ENCODE measurements around the gene PDCD10. TPM values are rescaled to one million over a fixed set of nuclear protein-coding genes. Genes with fewer than 3 reads are reported as not detected.

Gene PDCD10
- total RNA-seq, 1 donor from 2014 or later, result 58.9 TPM

DNA sequence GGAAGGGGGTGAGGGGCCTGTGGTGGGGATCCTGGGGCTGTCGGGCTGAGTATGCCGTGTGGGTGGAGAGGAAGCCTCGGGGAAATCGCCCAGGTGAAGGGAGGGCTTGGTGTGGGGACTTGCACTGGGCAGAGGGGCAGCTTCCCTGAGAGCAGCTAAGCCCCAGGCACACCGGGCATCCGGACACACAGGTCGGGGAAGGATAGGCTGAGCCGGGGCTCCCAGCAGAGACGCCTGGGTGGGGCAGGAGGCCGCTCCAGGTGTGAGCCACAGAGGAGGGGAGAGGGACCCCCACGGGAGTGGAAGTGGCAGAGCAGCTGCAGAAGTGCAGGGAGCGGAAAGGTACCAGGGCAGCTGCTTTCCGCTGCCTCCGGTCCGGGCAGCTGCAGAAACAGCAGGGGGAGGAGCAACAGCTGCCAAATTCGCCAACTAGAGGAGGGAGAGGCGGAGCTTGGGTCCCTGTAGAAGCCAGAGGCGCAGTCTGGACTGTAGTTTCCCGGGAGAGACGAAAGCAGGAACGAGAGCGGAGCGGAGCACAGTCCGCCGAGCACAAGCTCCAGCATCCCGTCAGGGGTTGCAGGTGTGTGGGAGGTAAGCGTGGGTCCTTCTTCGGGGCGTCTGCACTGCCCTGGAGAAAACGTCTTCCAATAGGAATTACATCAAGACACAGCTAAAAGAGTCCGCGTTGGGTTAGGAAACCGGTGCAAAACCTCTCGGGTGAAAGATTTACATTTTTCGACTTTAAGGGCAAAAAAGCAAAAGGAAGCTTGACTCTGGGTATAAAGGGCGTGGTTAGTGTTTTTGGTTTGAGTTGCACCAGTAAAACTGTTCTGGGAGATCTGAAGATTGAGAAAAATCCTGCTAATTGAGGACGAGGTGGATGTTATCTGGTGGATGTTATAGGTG lies 794 bp upstream of the PDCD10 start, which contains the start of gene SERPINI1:
Gene SERPINI1, plus strand, starts transcription at position 489 of the 906 bp plus-strand sequence. CDS start 53,408 bp downstream, outside the sequence.
- peak; percentile 37 for DNase-seq (ENCODE audit: low read depth, low spot score)

DNA sequence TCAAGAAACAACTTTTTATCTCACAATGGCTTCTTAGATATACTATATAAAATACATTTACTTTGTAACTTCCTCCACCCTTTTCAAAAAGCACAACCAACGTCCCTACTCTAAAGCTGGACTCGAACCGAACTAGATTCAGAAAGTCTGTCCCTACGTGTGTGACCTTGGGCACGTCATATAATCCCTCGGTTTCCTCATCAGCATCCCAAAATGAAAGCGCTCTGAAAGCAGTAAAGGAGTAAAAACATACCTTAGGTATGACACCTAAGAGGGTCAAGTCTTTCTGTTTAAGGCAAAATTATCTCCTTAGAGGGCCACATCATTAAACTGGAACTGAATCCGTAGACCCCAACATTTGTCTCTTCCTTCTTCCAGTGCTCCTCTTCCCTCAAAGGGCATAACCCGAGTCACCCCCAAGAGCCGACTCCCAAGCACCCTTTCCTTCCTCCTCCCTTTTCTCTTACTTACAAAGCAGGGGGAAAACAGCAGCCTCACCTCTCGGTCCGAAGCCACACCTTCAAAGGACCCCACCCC lies 663 bp downstream of the PDCD10 start:
- DNase-seq (ENCODE audit: low read depth, low spot score), result no peak

DNA sequence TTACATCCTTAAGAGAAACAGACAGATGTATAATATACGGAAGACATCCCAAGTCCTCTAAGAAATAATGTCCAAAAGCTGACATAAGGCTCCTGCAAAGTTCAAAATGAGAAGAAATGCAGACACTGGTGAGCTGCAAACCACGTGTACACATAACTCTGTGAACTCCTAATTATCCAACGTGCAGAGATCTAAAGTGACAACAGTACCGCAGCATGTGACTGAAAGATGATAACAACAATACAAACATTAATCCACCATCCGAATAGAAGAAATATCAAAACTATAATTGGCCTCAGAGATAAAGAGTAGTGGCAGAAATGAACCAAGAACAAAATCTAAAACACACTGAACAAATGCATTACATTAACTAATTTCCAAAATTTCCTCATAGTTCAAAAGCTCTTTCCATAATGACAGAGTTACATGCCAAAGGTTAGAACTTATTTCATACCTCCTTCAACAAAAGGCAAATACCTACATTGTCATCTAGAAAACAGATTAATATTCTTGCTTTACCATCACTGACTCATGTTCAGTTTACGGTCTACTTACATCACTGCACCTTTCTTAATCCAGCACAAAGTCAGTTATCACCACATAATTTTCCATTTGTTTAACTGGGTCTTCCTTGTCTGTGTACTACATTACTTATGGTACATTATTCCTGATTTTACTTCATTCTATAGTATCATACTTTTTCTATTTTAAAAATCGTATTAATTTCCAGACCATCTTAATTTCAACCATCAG lies 2.2 kb downstream of the PDCD10 start:
- DNase-seq (ENCODE audit: low read depth, low spot score), result no peak

- no peak for DNase-seq (ENCODE audit: low read depth, low spot score)
Measured at GRCh38 chr3:167731393-167731792, 3.3 kb downstream of the PDCD10 start.

DNA sequence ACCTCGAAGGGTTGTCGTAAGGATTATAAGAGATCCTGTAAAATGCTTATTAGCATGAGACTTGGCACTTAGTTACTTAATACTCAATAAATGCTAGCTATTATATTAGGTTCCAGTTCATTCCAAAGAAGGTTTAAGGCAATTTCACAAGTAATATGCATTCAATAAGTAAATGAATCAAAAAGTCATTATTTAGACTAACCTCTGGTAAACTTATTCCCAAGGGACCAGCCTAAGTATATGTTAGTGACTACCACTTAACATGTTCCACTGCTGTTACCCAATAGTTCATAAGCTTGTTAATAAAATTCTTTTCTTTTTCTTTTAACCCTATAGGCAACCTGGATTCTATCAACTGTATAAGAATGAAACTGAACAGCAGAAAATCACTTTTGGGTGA lies 5.1 kb downstream of the PDCD10 start:
- DNase-seq (ENCODE audit: low read depth, low spot score), result no peak

DNA sequence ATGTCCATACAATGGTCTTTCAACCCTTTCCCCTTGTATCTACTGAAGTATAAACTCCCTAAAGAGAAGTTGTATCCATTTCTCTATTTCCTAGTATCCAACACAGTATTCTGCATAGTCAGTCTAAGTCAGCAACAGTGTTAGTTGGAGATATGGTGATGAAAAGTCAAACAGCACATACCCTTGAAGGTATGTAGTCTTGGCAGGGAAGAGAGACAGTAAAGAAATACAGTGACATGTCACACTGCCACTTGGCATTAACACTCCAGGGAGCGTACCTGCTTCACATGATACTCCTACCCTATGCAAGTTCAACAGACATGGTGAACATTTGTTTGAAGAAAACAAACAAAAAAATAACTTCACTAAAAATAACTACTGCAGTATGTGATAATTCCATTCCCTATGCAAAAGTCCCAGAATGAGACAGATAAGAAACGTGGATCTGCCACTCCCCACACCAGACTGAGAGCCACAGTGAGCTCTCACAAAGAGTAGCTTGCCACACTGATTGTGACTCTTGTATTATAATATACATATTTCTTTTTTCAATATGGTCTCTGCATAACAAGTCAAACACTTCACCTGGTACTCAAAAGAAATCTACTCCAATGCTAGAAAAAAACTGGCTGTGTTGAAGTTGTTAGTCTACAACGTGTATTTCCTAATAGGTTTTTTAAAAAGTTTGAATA lies 5.9 kb downstream of the PDCD10 start:
- no peak for DNase-seq (ENCODE audit: low read depth, low spot score)

DNA sequence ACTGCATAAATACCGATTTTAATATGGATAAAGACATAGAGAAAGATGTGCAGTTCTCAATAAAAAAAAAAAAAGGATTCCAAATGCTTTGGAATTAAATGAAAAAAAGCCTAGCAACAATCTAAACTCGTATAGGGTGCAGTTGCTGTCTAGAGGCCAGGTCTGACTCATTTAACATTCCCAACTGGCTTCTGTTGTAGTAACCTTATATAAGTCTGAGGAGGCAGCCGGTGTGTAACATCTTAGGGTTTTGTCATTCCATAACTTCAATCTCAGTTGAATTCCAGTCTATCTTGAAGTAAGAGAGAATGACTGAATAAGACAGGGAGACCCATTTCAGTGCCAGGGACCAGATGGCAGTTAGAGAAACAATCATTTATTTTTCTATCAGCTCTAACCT lies 6.5 kb downstream of the PDCD10 start:
- no peak for DNase-seq (ENCODE audit: low read depth, low spot score)

DNA sequence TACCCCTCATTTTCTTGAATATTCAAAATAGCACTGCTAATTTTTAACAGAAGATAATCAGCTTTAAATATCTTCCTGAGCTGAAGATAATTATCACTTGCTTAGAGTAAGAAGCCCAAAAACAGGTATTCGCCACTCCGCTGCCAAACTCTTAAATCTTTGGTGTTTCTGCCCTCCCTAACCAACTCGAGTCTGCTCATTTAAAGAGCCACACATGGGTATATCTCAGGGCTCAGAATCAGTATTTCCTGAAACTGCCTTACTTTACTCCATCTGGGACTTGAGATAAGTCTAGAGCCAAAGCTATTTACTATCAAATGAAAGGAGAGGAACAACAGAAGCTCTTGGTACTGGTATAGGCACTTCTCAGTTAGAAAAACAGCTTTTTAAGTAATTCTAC lies 10.8 kb downstream of the PDCD10 start:
- no peak for DNase-seq (ENCODE audit: low read depth, low spot score)

DNA sequence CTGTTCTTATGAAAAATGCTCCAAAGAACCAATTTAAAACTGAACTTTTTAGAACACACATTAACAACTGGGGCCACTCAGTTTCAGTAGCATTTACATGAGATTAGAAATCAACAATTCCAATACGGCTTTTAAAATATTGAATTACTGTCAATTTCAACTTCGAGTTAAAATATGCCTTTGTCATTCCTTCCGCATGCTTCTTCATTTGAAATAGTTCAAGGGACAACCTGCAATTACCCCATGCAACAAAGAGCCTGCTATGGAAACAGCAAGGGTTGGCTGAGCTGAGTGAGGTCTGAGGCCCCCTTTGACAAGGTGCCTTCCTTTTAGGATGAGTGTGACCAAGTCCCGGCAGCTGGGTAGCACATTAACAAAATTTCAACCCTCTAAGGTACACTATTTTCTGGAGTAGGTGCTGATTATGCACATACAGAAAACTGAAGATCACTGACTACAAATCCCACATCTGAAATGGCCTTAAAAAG lies 11.6 kb downstream of the PDCD10 start:
- DNase-seq (ENCODE audit: low read depth, low spot score), result no peak

DNA sequence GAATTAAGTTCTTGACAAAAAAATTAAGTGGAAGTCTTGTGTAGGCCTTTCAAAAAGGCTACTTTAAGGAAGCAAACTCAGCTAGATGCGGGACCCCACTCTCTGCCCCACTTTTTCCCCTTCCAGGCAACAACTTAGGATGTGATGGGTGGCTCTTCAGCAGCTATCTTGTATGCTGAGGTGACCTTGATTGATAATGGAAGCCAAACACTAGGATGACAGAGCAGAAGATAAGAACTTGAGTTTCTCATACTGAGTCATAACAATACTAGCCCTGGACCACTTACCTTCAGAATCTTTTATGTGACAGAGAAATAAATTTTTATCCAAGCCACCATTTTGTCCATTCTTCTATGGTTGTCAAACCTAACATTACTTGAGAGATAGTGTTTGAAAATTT lies 16.1 kb downstream of the PDCD10 start:
- DNase-seq (ENCODE audit: low read depth, low spot score), result no peak

DNA sequence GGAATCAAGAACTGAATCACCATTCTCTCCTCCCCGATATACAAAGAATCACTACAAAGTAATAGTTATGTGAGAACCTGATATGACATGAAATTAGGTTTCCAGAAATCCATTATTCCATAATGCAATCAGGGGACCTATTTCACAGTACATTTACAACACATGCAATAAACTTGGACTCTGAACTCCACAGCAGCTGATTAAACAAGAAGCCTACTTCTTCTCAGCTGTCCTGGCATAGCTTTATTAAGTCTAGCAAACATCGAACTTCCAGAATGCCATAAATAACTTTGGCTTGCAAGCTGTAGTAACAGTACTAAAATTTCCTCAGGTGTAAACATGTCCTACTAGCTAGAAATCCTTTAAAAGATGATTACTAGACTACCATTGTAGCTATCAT lies 17.8 kb downstream of the PDCD10 start:
- no peak for DNase-seq (ENCODE audit: low read depth, low spot score)

DNA sequence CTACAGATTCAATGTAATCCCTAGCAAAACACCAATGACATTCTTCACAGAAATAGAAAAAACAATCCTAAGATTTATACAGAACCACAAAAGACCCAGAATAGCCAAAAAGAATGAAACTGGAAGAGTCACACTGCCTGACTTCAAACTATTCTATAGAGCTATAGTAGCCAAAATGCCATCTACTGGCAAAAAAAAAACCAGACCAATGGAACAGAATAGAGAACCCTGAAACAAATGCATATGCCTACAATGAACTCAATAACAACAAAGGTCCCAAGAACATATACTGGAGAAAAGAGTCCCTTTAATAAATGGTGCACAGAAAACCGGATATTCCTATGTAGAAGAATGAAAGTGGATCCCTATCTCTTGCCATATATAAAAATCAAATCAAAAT lies 19.8 kb downstream of the PDCD10 start:
- DNase-seq (ENCODE audit: low read depth, low spot score), result no peak

DNA sequence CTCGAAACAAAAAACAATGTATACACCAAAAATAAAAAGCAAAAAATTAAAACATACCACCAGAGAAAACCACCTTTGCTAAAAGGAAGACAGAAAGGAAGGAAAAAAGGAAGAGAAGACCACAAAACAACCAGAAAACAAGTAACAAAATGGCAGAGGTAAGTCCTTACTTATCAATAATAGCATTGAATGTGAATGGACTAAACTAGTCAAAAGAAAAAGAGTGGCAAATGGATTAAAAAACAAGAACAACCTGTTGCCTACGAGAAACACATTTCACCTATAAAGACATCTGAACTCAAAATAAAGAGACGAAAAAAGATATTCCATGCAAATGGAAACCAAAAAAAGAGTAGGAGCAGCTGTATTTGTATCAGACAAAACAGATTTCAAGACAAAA lies 22.2 kb downstream of the PDCD10 start:
- DNase-seq (ENCODE audit: low read depth, low spot score), result no peak

DNA sequence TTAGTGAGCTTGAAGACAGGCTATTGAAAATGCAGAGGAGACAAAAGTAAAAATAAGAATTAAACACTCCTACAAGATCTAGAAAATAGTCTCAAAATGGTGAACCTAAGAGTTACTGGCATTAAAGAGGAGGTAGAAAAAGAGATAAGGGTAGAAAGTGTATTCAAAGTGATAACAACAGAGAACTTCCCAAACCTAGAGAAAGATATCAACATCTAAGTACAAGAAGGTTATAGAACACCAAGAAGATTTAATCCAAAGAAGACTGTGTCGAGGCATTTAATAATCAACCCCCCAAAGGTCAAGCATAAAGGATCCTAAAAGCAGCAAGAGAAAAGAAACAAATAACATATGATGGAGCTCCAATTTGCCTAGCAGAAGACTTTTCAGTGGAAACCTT lies 23.3 kb downstream of the PDCD10 start:
- DNase-seq (ENCODE audit: low read depth, low spot score), result no peak

GRCh38 chr3:167710552-167710951 lies 24.1 kb downstream of the PDCD10 start:
- no peak for DNase-seq (ENCODE audit: low read depth, low spot score)

GRCh38 chr3:167709690-167710089 lies 25.0 kb downstream of the PDCD10 start:
- DNase-seq (ENCODE audit: low read depth, low spot score), result no peak

DNA sequence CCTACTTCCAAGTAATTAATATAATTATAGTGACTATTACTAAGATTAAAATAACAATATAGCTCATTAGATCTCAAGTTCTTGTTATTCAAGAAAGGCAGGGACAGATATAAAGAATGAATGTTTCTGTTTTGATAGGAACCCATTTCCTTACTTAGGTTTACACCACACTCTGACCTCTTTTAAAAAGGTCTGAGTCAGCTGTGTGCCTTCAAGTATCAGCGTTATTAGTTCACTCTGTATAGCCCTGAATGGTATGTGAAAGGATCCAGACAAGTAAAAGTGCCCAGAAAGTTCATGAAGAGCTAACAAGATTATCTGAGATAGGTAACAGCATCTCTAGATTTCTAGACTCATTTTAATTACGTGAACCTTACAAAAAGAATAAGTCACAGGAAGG lies 28.9 kb downstream of the PDCD10 start:
- no peak for DNase-seq (ENCODE audit: low read depth, low spot score)

DNA sequence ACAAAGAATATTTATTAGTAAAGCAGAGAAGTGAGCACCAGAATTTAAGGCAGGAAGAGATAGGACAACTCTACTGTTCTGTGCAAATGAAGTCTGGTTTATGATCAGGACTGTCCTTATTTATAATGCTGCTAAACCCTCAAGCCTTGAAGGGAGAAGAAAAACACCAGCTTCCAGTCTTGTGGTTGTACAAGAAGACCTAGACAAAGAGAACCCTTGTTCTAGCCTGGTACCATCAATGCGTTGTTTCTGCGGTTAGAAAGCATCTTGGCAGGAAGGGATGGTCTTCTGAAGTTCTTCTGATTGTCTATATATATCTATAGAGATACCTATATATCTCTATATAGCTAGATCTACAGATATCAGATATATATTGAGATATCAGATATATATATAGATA lies 33.8 kb downstream of the PDCD10 start:
- DNase-seq (ENCODE audit: low read depth, low spot score), result no peak

GRCh38 chr3:167700046-167700445 lies 34.6 kb downstream of the PDCD10 start:
- no peak for DNase-seq (ENCODE audit: low read depth, low spot score)

GRCh38 chr3:167694121-167694520 lies 40.6 kb downstream of the PDCD10 start:
- DNase-seq (ENCODE audit: low read depth, low spot score), result no peak

- no peak for DNase-seq (ENCODE audit: low read depth, low spot score)
Measured at GRCh38 chr3:167691366-167691765, 43.3 kb downstream of the PDCD10 start.
